ENCODE measurements around the gene ERBB4. TPM values are rescaled to one million over a fixed set of nuclear protein-coding genes. Genes with fewer than 3 reads are reported as not detected.
A peak's percentile ranks its signal among the peaks of the same experiment; 100 is the strongest.

ERBB4 gene
- total RNA-seq, 2 experiments from 2014 or later: not detected

DNA sequence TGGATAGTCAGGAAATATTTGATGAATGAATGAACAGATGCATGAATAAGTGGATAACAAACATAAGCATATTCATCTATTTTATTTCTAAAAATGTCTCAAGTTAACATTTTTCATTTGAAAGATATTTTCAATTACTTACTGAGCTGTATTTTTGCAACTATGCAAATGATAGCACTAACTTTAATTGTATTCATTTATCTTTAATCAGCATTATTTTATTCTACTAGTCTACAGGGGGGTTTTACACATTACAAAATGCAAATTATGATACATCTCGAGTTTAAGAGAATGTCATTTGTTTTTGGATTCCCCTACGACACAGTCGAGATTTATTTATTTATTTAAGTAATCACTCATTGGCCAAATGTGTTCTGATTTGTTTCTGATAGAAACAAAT, 530.6 kb downstream of the ERBB4 start:
- intact Hi-C loops (cut with micrococcal nuclease; ENCODE audit: unreplicated experiment): no loop called here
- POLR2A ChIA-PET: no interaction called here
- Histone ChIP-seq H3K9me3 (ENCODE audit: low read length) (no peaks in the 10 kb centered on the region), H3K4me2 (ENCODE audit: low read length) (no peak overlapping the region), H3K79me2 (ENCODE audit: insufficient read depth, low read depth, low read length) (no peaks in the 10 kb centered on the region), H3K4me1 (ENCODE audit: insufficient read depth, low read length, poor library complexity, severe bottlenecking) (no peaks in the 10 kb centered on the region), H3K36me3 (ENCODE audit: insufficient read depth, low read length) (no peaks in the 10 kb centered on the region), H3K27ac (ENCODE audit: low read depth, low read length, poor library complexity, severe bottlenecking) (no peak overlapping the region), H2AFZ (ENCODE audit: low read length) (no peak overlapping the region), H3K4me3 (ENCODE audit: low read depth, low read length, poor library complexity, severe bottlenecking) (no peak overlapping the region), H3K9me2 (ENCODE audit: insufficient read depth, low read length) (no peaks in the 10 kb centered on the region), H4K20me1 (ENCODE audit: insufficient read depth, low read length) (no peaks in the 10 kb centered on the region)
- CTCF ChIA-PET (ENCODE audit: unreplicated experiment): no interaction called here
- DNase-seq (ENCODE audit: low spot score): no peak
- TF ChIP-seq EZH2phosphoT487 (IDR thresholded peaks at IDR 0.05; ENCODE audit: borderline replicate concordance, low read depth, low read length): no peak
- TF ChIP-seq, protein P1, sequence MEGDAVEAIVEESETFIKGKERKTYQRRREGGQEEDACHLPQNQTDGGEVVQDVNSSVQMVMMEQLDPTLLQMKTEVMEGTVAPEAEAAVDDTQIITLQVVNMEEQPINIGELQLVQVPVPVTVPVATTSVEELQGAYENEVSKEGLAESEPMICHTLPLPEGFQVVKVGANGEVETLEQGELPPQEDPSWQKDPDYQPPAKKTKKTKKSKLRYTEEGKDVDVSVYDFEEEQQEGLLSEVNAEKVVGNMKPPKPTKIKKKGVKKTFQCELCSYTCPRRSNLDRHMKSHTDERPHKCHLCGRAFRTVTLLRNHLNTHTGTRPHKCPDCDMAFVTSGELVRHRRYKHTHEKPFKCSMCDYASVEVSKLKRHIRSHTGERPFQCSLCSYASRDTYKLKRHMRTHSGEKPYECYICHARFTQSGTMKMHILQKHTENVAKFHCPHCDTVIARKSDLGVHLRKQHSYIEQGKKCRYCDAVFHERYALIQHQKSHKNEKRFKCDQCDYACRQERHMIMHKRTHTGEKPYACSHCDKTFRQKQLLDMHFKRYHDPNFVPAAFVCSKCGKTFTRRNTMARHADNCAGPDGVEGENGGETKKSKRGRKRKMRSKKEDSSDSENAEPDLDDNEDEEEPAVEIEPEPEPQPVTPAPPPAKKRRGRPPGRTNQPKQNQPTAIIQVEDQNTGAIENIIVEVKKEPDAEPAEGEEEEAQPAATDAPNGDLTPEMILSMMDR (conservative IDR thresholded peaks at IDR 0.05; ENCODE audit: low read length): no peak
- no TSS peak for BruUV-seq (replicated peaks)

DNA sequence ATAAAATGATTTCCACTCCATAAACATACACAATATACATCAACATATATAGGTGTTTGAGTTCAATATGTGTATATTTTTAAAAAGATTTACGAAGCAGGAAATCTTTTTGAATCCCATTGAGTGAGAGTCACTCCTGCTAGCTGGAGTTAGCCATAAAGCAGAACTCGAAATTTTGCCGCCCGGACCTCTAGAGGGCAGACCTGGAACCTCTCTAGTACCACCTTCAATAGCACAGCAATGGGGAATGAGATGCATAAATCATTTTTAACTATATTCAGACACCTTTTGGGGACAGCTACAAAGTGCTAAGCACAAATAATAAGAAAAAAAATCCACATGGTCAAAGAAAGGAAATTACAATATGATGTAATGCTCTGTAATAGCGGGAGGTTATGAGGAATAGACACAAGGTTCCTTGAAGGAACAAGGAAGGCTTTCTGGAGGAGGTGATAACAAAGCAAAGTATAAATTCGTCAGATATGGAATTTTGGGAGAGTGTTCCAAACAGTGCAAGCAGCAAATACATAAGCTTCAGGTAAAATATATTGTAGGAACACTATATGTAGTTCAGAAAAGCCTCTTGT, 533.4 kb downstream of the ERBB4 start:
- CTCF ChIA-PET (ENCODE audit: unreplicated experiment): interaction anchor here (0.8 kb wide), 1 partner anchor 66 kb away, joined by 3 read pairs; no protein-coding TSS in a partner anchor
- Histone ChIP-seq H3K9me3 (ENCODE audit: low read length) (no peaks in the 10 kb centered on the region), H3K9me2 (ENCODE audit: insufficient read depth, low read length) (no peaks in the 10 kb centered on the region), H3K36me3 (ENCODE audit: insufficient read depth, low read length) (no peaks in the 10 kb centered on the region), H3K79me2 (ENCODE audit: insufficient read depth, low read depth, low read length) (no peaks in the 10 kb centered on the region), H3K27ac (ENCODE audit: low read depth, low read length, poor library complexity, severe bottlenecking) (no peak overlapping the region), H4K20me1 (ENCODE audit: insufficient read depth, low read length) (no peaks in the 10 kb centered on the region), H3K4me3 (ENCODE audit: low read depth, low read length, poor library complexity, severe bottlenecking) (no peak overlapping the region), H3K4me2 (ENCODE audit: low read length) (no peak overlapping the region), H3K4me1 (ENCODE audit: insufficient read depth, low read length, poor library complexity, severe bottlenecking) (no peaks in the 10 kb centered on the region), H2AFZ (ENCODE audit: low read length) (no peak overlapping the region)
- BruUV-seq (replicated peaks): no TSS peak
- intact Hi-C loops (cut with micrococcal nuclease; ENCODE audit: unreplicated experiment): no loop called here
- POLR2A ChIA-PET: interaction anchor here (0.5 to 0.7 kb wide), 3 partner anchors 67 to 602 kb away, joined by 3 read pairs; no protein-coding TSS in a partner anchor
- TF ChIP-seq EZH2phosphoT487 (IDR thresholded peaks at IDR 0.05; ENCODE audit: borderline replicate concordance, low read depth, low read length): no peak
- TF ChIP-seq, protein P1 (conservative IDR thresholded peaks at IDR 0.05; ENCODE audit: low read length): peak; percentile 85
- DNase-seq (ENCODE audit: low spot score): peak; percentile 41

DNA sequence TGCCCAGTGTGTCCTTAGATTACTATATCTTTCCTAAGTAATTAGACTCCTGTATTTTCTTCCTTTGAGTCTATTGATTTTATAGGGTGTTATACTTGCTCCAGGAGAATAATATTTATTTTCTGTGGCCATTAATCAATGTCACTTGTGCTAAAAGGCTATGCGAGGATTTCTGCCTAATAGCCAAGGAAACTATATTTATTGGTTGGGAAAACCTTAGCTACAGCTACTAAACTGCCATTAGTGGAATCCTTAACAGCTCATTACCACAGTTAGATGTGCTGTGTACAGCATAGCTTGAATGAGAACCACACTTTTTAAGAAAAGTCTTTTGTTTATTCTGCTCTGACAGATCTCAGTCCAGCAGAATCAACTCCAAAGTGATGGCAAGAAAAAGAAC, 537.3 kb downstream of the ERBB4 start:
- CTCF ChIA-PET (ENCODE audit: unreplicated experiment): no interaction called here

More for the DNA sequence above, 537.3 kb downstream of the ERBB4 start:
- Histone ChIP-seq H3K9me2 (ENCODE audit: insufficient read depth, low read length) (no peaks in the 10 kb centered on the region), H3K4me2 (ENCODE audit: low read length) (no peak overlapping the region), H2AFZ (ENCODE audit: low read length) (no peak overlapping the region), H3K4me1 (ENCODE audit: insufficient read depth, low read length, poor library complexity, severe bottlenecking) (no peaks in the 10 kb centered on the region), H3K27ac (ENCODE audit: low read depth, low read length, poor library complexity, severe bottlenecking) (no peak overlapping the region), H3K9me3 (ENCODE audit: low read length) (no peaks in the 10 kb centered on the region), H3K36me3 (ENCODE audit: insufficient read depth, low read length) (no peaks in the 10 kb centered on the region), H4K20me1 (ENCODE audit: insufficient read depth, low read length) (no peaks in the 10 kb centered on the region), H3K4me3 (ENCODE audit: low read depth, low read length, poor library complexity, severe bottlenecking) (no peak overlapping the region), H3K79me2 (ENCODE audit: insufficient read depth, low read depth, low read length) (no peaks in the 10 kb centered on the region)
- intact Hi-C loops (cut with micrococcal nuclease; ENCODE audit: unreplicated experiment): no loop called here
- POLR2A ChIA-PET: no interaction called here
- no peak for TF ChIP-seq EZH2phosphoT487 (IDR thresholded peaks at IDR 0.05; ENCODE audit: borderline replicate concordance, low read depth, low read length)
- TF ChIP-seq, protein P1 (conservative IDR thresholded peaks at IDR 0.05; ENCODE audit: low read length): no peak
- BruUV-seq (replicated peaks): no TSS peak
- DNase-seq (ENCODE audit: low spot score): no peak
